DOHH2 (cell line): ENCODE data around the gene MKLN1.

Source experiments
- H3F3A ChIP-seq: fragments of 200-600 bp; sonication (generic), shearing (Covaris generic); 2 replicates; pipeline ENCODE4 v1.6.0; 2016; ENCODE audit warnings: antibody characterized with exemption, mild to moderate bottlenecking; ENCODE audit not compliant: control insufficient read depth, insufficient read depth
- H3K27ac ChIP-seq: fragments of 200-600 bp; sonication (generic); 2 replicates; pipeline ENCODE4 v1.5.1; 2014; ENCODE audit warnings: low read depth, mild to moderate bottlenecking, low read length, moderate library complexity
- H3K27me3 ChIP-seq: fragments of 200-600 bp; sonication (generic); 2 replicates; pipeline ENCODE4 v1.6.1; 2014; ENCODE audit warnings: mild to moderate bottlenecking, low read length, mixed read lengths; ENCODE audit not compliant: control insufficient read depth
- H3K36me3 ChIP-seq: fragments of 200-600 bp; sonication (generic); 2 replicates; pipeline ENCODE4 v1.6.1; 2014; ENCODE audit warnings: mild to moderate bottlenecking, low read length, moderate library complexity, mixed read lengths; ENCODE audit not compliant: control insufficient read depth
- H3K4me1 ChIP-seq: fragments of 200-600 bp; sonication (generic); 2 replicates; pipeline ENCODE4 v1.6.1; 2014; ENCODE audit warnings: mild to moderate bottlenecking, low read length, mixed read lengths; ENCODE audit not compliant: control insufficient read depth
- H3K4me2 ChIP-seq: fragments of 200-600 bp; sonication (generic); 2 replicates; pipeline ENCODE4 v1.6.0; 2014; ENCODE audit warnings: mild to moderate bottlenecking, low read length, moderate library complexity
- H3K4me3 ChIP-seq: fragments of 200-600 bp; sonication (generic); 2 replicates; pipeline ENCODE4 v1.5.1; 2014; ENCODE audit warnings: mild to moderate bottlenecking, low read length, mixed read lengths
- H3K79me2 ChIP-seq: fragments of 200-600 bp; sonication (generic); 2 replicates; pipeline ENCODE4 v1.6.1; 2014; ENCODE audit warnings: mild to moderate bottlenecking, low read length, mixed read lengths; ENCODE audit not compliant: control insufficient read depth
- H3K9me2 ChIP-seq: fragments of 200-600 bp; sonication (generic); replicated peaks from 2 replicates; pipeline ENCODE4 v1.6.1; 2014; ENCODE audit warnings: mild to moderate bottlenecking, low read length, mixed read lengths; ENCODE audit not compliant: control insufficient read depth
- H3K9me3 ChIP-seq: fragments of 200-600 bp; sonication (generic); 2 replicates; pipeline ENCODE4 v1.6.1; 2014; ENCODE audit warnings: antibody characterized with exemption, low read length, mixed read lengths; ENCODE audit not compliant: control insufficient read depth, insufficient read depth
- H4K20me1 ChIP-seq: fragments of 200-600 bp; sonication (generic); 2 replicates; pipeline ENCODE4 v1.6.0; 2014; ENCODE audit warnings: low read depth, mild to moderate bottlenecking, antibody characterized with exemption, low read length, moderate library complexity; ENCODE audit not compliant: control insufficient read depth, insufficient read depth
- EZH2phosphoT487 ChIP-seq: fragments of 200-600 bp; sonication (generic); IDR thresholded peaks from 2 replicates; pipeline ENCODE4 v1.6.1; 2017; ENCODE audit warnings: borderline replicate concordance, mild to moderate bottlenecking, antibody characterized with exemption, low read length, moderate library complexity, mixed read lengths
- TF ChIP-seq, protein P1 (sequence below): fragments of 200-600 bp; sonication (generic); IDR thresholded peaks from one replicate; pipeline ENCODE4 v1.5.1; 2014; ENCODE audit warnings: antibody characterized with exemption, mild to moderate bottlenecking, low read depth, low read length; ENCODE audit not compliant: poor library complexity, severe bottlenecking

MKLN1 gene

DNA sequence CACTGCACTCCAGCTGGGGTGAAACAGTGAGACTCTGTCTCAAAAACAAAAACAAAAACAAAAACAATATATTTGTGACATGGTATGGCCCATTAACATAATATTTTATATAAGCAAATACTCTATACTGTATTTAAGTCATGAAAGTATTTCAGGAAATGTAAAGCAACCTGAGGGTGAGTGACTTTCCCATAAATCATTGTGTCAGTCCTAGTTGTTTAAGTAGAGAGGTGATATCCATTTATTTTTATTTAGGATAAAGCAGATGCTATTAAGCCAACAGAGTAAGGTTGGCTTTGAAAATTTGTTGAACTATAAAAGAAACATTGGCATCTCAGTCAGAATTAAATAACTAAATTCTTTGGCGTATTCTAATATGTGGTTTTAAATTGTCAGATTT is 60.5 kb downstream of the MKLN1 start:
- Histone ChIP-seq H3K9me3 (no peaks in the 10 kb centered on the region), H3K9me2 (no peaks in the 10 kb centered on the region), H3K4me2 (no peak overlapping the region), H3K4me3 (no peak overlapping the region), H3K27me3 (no peaks in the 10 kb centered on the region), H4K20me1 (peaks cover 3% of the 10 kb centered on the region; the same call in 1 of the 2 replicates), H3K79me2 (peaks cover 45% of the 10 kb centered on the region), H3F3A (peaks cover 4% of the 10 kb centered on the region; the same call in 1 of the 2 replicates), H3K36me3 (peaks cover 36% of the 10 kb centered on the region), H3K27ac (no peak overlapping the region), H3K4me1 (peaks cover 6% of the 10 kb centered on the region)
- TF ChIP-seq, protein P1, sequence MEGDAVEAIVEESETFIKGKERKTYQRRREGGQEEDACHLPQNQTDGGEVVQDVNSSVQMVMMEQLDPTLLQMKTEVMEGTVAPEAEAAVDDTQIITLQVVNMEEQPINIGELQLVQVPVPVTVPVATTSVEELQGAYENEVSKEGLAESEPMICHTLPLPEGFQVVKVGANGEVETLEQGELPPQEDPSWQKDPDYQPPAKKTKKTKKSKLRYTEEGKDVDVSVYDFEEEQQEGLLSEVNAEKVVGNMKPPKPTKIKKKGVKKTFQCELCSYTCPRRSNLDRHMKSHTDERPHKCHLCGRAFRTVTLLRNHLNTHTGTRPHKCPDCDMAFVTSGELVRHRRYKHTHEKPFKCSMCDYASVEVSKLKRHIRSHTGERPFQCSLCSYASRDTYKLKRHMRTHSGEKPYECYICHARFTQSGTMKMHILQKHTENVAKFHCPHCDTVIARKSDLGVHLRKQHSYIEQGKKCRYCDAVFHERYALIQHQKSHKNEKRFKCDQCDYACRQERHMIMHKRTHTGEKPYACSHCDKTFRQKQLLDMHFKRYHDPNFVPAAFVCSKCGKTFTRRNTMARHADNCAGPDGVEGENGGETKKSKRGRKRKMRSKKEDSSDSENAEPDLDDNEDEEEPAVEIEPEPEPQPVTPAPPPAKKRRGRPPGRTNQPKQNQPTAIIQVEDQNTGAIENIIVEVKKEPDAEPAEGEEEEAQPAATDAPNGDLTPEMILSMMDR = no peak
- TF ChIP-seq EZH2phosphoT487 = no peak

DNA sequence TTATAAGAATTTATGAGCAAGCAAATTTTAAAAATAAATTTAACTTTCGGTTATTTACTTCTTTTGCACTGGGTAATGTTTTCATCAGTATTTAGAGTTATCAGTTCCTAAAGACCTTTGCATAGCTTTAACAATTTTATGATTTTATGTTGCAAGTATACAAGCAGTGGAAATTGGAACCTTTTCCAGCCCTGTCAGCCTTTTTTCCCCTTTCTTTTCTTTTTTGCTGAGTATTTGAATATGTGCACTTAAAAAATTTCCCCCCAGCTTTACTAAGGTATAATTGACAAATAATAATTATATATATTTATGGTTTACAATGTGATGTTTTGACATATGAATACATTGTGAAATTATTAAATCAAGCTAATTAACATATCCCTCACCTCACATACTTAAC is 62.6 kb downstream of the MKLN1 start:
- Histone ChIP-seq H4K20me1 (no peaks in the 10 kb centered on the region), H3K79me2 (peaks cover 32% of the 10 kb centered on the region), H3K4me3 (no peak overlapping the region), H3K4me2 (no peak overlapping the region), H3K27me3 (no peaks in the 10 kb centered on the region), H3K4me1 (no peaks in the 10 kb centered on the region), H3K36me3 (peaks cover 38% of the 10 kb centered on the region), H3K9me2 (no peaks in the 10 kb centered on the region), H3K27ac (no peak overlapping the region), H3K9me3 (no peaks in the 10 kb centered on the region), H3F3A (peaks cover 4% of the 10 kb centered on the region; the same call in 1 of the 2 replicates)
- TF ChIP-seq, protein P1 = no peak
- no peak for TF ChIP-seq EZH2phosphoT487

DNA sequence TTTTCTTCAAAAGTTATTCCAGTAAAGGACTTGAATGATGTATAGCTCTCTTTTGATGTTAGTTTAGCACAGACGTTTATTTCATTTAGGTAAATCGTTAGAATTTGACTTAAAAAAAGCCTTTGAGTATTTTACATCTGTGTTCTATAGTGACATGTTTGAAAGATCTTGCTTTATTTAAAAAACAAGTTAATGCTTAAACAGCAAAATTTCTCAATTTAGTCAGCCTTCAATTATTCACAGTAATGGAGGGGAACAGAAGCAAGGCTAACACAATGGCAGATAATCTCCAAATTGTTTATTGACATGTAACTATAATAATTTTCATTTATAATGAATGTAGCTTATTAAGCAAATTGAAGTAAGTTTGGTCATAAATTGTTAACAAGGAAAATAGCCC is 63.5 kb downstream of the MKLN1 start:
- TF ChIP-seq, protein P1 = no peak
- no peak for TF ChIP-seq EZH2phosphoT487
- Histone ChIP-seq H3K27me3 (no peaks in the 10 kb centered on the region), H3F3A (peaks cover 4% of the 10 kb centered on the region; the same call in 1 of the 2 replicates), H3K9me3 (no peaks in the 10 kb centered on the region), H3K79me2 (peaks cover 24% of the 10 kb centered on the region), H3K4me1 (no peaks in the 10 kb centered on the region), H3K36me3 (peaks cover 38% of the 10 kb centered on the region), H3K27ac (no peak overlapping the region), H3K4me3 (no peak overlapping the region), H4K20me1 (no peaks in the 10 kb centered on the region), H3K9me2 (no peaks in the 10 kb centered on the region), H3K4me2 (no peak overlapping the region)
